ENCODE data around the gene GPX4. TPM values are rescaled to one million over a fixed set of nuclear protein-coding genes. Genes with fewer than 3 reads are reported as not detected.

Gene GPX4
- total and polyA plus RNA-seq, 2 donors = 194 to 546 TPM

DNA sequence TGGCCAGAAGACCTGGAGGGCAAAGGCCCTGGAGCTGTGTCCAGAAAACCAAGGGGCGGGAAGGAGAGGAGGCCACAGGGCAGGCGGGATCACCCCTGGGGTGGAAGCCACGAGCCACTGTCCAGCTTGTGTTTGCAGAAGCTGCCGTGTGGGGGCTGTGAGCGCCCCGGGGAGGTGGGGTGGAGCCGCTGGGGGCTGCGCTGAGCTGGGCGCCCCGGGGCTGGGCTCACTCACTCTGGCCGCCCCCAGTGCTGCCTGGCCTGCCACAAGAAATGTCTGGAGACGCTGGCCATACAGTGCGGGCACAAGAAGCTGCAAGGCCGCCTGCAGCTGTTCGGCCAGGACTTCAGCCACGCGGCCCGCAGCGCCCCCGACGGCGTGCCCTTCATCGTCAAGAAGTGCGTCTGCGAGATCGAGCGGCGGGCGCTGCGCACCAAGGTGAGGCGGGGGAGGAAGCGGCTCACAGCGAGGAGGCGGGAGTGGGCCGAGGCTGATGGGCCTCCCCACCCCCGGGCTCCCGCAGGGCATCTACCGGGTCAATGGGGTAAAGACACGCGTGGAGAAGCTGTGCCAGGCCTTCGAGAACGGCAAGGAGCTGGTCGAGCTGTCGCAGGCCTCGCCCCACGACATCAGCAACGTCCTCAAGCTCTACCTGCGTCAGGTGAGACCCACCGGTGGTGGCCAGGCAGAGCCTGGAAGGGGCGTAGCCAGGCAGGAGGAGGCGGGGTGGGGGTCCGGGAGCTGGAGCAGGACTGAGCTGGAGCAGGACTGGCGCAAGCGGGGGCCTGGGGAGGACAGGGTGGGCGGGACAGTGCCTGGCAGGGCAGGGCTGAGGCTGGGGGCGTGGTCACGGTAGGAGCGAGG lies 22.3 kb upstream of the GPX4 start:
- no peak for DNase-seq (ENCODE audit: low read depth in 6 of 9, low spot score in 9 of 9)
- Histone ChIP-seq H3K27ac (ENCODE audit: low read depth in 1 of 2, low read length in 1 of 2) (peak overlapping the region in 1 of 2 donors; percentile 42), H3K27me3 (ENCODE audit: control insufficient read depth in 2 of 2, insufficient read depth in 1 of 2, low read length in 1 of 2) (no peaks in the 10 kb centered on the region), H3K4me3 (ENCODE audit: low read length in 2 of 2) (no peak overlapping the region), H3K36me3 (ENCODE audit: control insufficient read depth in 2 of 2, insufficient read depth in 2 of 2, low read length in 1 of 2) (peaks cover 85 to 86% of the 10 kb centered on the region in 2 donors), H3K4me1 (ENCODE audit: control insufficient read depth in 2 of 2, insufficient read depth in 2 of 2, low read length in 2 of 2) (peaks cover 15 to 22% of the 10 kb centered on the region in 2 donors), H3K9me3 (ENCODE audit: control insufficient read depth in 2 of 2, insufficient read depth in 1 of 2, low read length in 1 of 2) (no peaks in the 10 kb centered on the region)
- 95% methylated on average over 58 of the region's 58 CpGs for WGBS

DNA sequence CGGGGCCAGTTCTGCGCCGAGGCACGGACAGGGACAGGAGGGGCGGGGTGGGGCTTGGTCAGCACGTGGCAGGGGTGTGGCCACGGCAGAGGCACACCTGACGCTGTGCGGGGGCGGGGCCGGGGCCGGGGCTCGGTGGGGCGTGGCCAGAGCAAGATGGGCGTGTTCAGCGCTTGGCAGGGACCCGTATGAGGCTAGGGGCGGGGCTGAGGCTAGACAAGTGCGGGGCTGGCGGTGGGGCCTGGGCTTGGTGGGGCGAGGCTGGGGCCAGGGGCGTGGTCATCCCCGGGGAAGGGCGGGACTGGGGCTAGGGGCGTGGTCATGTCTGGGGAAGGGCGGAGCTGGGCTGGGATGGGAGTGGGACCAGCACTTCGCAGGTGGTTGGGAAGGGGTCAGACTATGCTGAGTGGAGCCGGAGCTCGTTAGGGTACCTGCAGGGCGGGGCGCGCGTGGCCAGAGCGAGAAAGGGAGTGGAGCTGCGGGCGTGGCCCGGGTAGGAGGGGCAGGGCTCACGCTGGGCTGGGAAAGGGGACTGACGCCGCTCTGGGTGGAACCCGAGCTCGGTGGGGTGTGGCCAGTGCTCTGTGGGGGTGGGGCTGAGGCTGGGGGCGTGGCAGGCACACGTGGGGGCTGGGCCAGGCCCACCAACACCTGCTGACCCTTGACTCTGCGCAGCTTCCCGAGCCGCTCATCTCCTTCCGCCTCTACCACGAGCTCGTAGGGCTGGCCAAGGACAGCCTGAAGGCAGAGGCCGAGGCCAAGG lies 21.4 kb upstream of the GPX4 start:
- Histone ChIP-seq H3K27me3 (ENCODE audit: control insufficient read depth in 2 of 2, insufficient read depth in 1 of 2, low read length in 1 of 2) (no peaks in the 10 kb centered on the region), H3K27ac (ENCODE audit: low read depth in 1 of 2, low read length in 1 of 2) (peak overlapping the region in 1 of 2 donors; percentile 43), H3K4me1 (ENCODE audit: control insufficient read depth in 2 of 2, insufficient read depth in 2 of 2, low read length in 2 of 2) (peaks cover 10 to 22% of the 10 kb centered on the region in 2 donors), H3K36me3 (ENCODE audit: control insufficient read depth in 2 of 2, insufficient read depth in 2 of 2, low read length in 1 of 2) (peaks cover 91 to 93% of the 10 kb centered on the region in 2 donors), H3K4me3 (ENCODE audit: low read length in 2 of 2) (no peak overlapping the region), H3K9me3 (ENCODE audit: control insufficient read depth in 2 of 2, insufficient read depth in 1 of 2, low read length in 1 of 2) (no peaks in the 10 kb centered on the region)
- WGBS = 88% methylated on average over 51 of the region's 51 CpGs
- DNase-seq (ENCODE audit: low read depth in 6 of 9, low spot score in 9 of 9) = no peak

DNA sequence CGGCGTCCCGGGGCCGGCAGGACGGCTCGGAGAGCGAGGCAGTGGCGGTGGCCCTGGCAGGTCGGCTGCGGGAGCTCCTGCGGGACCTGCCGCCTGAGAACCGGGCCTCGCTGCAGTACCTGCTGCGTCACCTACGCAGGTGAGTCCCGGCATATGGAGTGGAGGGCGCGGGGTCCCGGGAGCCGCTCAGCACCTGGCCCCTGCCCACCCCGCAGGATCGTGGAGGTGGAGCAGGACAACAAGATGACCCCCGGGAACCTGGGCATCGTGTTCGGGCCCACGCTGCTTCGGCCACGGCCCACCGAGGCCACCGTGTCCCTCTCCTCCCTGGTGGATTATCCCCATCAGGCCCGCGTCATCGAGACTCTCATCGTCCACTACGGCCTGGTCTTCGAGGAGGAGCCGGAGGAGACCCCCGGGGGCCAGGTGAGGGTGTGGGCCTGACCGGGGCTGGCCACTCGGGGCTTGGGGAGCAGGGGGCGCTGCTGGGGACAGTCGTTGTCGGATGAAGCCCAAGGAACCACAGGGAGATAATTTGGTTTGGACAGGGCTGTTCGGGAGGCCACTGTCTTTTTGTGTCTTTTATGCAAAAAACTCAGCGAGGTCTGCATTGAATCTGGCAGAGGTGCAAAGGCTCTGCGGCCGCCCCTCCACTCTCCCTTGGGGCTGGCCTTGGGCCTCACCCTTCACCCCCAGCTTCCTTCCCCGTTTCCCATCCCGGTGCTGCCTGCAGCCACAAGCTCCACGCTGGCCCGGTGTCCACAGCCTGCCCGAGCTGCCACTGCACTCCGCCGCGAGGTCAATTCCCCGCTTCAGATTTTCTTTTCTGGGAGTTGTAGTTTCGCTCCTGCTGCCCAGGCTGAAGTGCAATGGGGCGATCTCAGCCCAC lies 20.6 kb upstream of the GPX4 start:
- Histone ChIP-seq H3K27me3 (ENCODE audit: control insufficient read depth in 2 of 2, insufficient read depth in 1 of 2, low read length in 1 of 2) (no peaks in the 10 kb centered on the region), H3K4me3 (ENCODE audit: low read length in 2 of 2) (no peak overlapping the region), H3K36me3 (ENCODE audit: control insufficient read depth in 2 of 2, insufficient read depth in 2 of 2, low read length in 1 of 2) (peaks cover 91 to 94% of the 10 kb centered on the region in 2 donors), H3K4me1 (ENCODE audit: control insufficient read depth in 2 of 2, insufficient read depth in 2 of 2, low read length in 2 of 2) (peaks cover 11 to 23% of the 10 kb centered on the region in 2 donors), H3K9me3 (ENCODE audit: control insufficient read depth in 2 of 2, insufficient read depth in 1 of 2, low read length in 1 of 2) (no peaks in the 10 kb centered on the region), H3K27ac (ENCODE audit: low read depth in 1 of 2, low read length in 1 of 2) (no peak overlapping the region)
- DNase-seq (ENCODE audit: low read depth in 6 of 9, low spot score in 9 of 9) = no peak
- WGBS = 97% methylated on average over 59 of the region's 59 CpGs

- peaks cover 17 to 34% of the 10 kb centered on the region in 2 donors for H3K4me1 ChIP-seq (ENCODE audit: control insufficient read depth in 2 of 2, insufficient read depth in 2 of 2, low read length in 2 of 2)
- H3K9me3 ChIP-seq (ENCODE audit: control insufficient read depth in 2 of 2, insufficient read depth in 1 of 2, low read length in 1 of 2) = no peaks in the 10 kb centered on the region
- H3K27ac ChIP-seq (ENCODE audit: low read depth in 1 of 2, low read length in 1 of 2) = peak overlapping the region in 1 of 2 donors; percentile 54
- WGBS = 94% methylated on average over 43 of the region's 43 CpGs
- no peak for DNase-seq (ENCODE audit: low read depth in 6 of 9, low spot score in 9 of 9)
- H3K36me3 ChIP-seq (ENCODE audit: control insufficient read depth in 2 of 2, insufficient read depth in 2 of 2, low read length in 1 of 2) = peaks cover 93 to 97% of the 10 kb centered on the region in 2 donors
- no peak overlapping the region for H3K4me3 ChIP-seq (ENCODE audit: low read length in 2 of 2)
- H3K27me3 ChIP-seq (ENCODE audit: control insufficient read depth in 2 of 2, insufficient read depth in 1 of 2, low read length in 1 of 2) = no peaks in the 10 kb centered on the region
Measured at GRCh38 chr19:1084024-1084868, 19.5 kb upstream of the GPX4 start.

DNA sequence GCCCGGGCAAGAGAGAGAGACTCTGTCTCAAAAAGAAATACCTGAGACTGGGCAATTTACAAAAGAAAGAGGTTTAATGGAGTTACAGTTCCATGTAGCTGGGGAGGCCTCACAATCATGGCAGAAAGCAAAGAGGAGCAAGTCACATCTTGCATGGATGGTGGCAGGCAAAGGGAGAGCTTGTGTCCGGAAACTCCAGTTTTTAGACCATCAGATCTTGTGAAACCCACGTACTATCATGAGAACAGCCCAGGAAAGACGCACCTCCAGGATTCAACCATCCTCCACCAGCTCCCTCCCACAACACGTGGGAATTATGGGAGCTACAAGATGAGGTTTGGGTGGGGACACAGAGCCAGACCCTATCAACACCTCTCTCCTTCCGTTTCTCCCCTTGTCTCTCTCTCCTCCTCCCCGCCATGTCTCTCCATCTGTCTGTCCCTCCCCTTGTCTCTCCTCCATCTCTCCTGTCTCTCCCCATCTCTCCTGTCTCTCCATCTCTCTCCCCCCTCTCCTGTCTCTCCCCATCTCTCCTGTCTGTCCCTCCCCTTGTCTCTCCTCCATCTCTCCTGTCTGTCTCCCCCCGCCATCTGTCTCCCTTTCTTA lies 18.6 kb upstream of the GPX4 start:
- Histone ChIP-seq H3K9me3 (ENCODE audit: control insufficient read depth in 2 of 2, insufficient read depth in 1 of 2, low read length in 1 of 2) (no peaks in the 10 kb centered on the region), H3K4me3 (ENCODE audit: low read length in 2 of 2) (no peak overlapping the region), H3K27me3 (ENCODE audit: control insufficient read depth in 2 of 2, insufficient read depth in 1 of 2, low read length in 1 of 2) (no peaks in the 10 kb centered on the region), H3K27ac (ENCODE audit: low read depth in 1 of 2, low read length in 1 of 2) (no peak overlapping the region), H3K36me3 (ENCODE audit: control insufficient read depth in 2 of 2, insufficient read depth in 2 of 2, low read length in 1 of 2) (peaks cover 90 to 93% of the 10 kb centered on the region in 2 donors), H3K4me1 (ENCODE audit: control insufficient read depth in 2 of 2, insufficient read depth in 2 of 2, low read length in 2 of 2) (peaks cover 16 to 34% of the 10 kb centered on the region in 2 donors)
- no peak for DNase-seq (ENCODE audit: low read depth in 6 of 9, low spot score in 9 of 9)
- WGBS = 94% methylated on average over 8 of the region's 8 CpGs

GRCh38 chr19:1085676-1086442 lies 17.9 kb upstream of the GPX4 start:
- Histone ChIP-seq H3K4me1 (ENCODE audit: control insufficient read depth in 2 of 2, insufficient read depth in 2 of 2, low read length in 2 of 2) (peaks cover 15 to 34% of the 10 kb centered on the region in 2 donors), H3K27ac (ENCODE audit: low read depth in 1 of 2, low read length in 1 of 2) (peak overlapping the region in 1 of 2 donors; percentile 11), H3K36me3 (ENCODE audit: control insufficient read depth in 2 of 2, insufficient read depth in 2 of 2, low read length in 1 of 2) (peaks cover 88 to 90% of the 10 kb centered on the region in 2 donors), H3K27me3 (ENCODE audit: control insufficient read depth in 2 of 2, insufficient read depth in 1 of 2, low read length in 1 of 2) (no peaks in the 10 kb centered on the region), H3K9me3 (ENCODE audit: control insufficient read depth in 2 of 2, insufficient read depth in 1 of 2, low read length in 1 of 2) (no peaks in the 10 kb centered on the region), H3K4me3 (ENCODE audit: low read length in 2 of 2) (no peak overlapping the region)
- WGBS = 93% methylated on average over 38 of the region's 38 CpGs
- DNase-seq (ENCODE audit: low read depth in 6 of 9, low spot score in 9 of 9) = no peak

DNA sequence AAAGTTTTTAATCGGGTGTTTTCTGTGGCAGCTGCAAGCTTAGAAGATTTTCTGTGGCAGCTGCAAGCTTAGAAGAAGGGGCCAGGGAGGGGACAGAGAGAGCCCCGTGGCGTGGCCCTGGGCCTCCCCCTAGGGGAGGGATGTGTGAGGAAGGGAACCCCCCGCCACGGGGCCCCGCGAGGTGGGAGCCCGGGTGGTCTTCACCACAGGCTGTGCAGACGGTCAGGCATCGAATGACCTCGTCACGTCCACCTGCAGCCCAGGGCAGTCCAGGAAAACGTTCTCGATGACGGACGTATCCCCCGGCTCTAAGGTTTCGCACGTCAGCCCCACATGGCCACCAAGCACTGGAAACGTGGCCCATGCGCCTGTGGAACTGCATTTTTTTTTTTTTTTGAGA lies 17.2 kb upstream of the GPX4 start:
- Histone ChIP-seq H3K4me3 (ENCODE audit: low read length in 2 of 2) (no peak overlapping the region), H3K36me3 (ENCODE audit: control insufficient read depth in 2 of 2, insufficient read depth in 2 of 2, low read length in 1 of 2) (peaks cover 88 to 90% of the 10 kb centered on the region in 2 donors), H3K9me3 (ENCODE audit: control insufficient read depth in 2 of 2, insufficient read depth in 1 of 2, low read length in 1 of 2) (no peaks in the 10 kb centered on the region), H3K4me1 (ENCODE audit: control insufficient read depth in 2 of 2, insufficient read depth in 2 of 2, low read length in 2 of 2) (peaks cover 15 to 34% of the 10 kb centered on the region in 2 donors), H3K27me3 (ENCODE audit: control insufficient read depth in 2 of 2, insufficient read depth in 1 of 2, low read length in 1 of 2) (no peaks in the 10 kb centered on the region), H3K27ac (ENCODE audit: low read depth in 1 of 2, low read length in 1 of 2) (peak overlapping the region; percentile 25 to 26)
- no peak for DNase-seq (ENCODE audit: low read depth in 6 of 9, low spot score in 9 of 9)
- 90% methylated on average over 21 of the region's 21 CpGs for WGBS
